ENCODE measurements around the gene ATG5. TPM values are rescaled to one million over a fixed set of nuclear protein-coding genes. Genes with fewer than 3 reads are reported as not detected.

ATG5 gene
- 54.0 and 59.0 TPM in 2 replicates for total RNA-seq

GRCh38 chr6:106325336-106326178 lies at the start of gene ATG5:
TSS of gene ATG5 (minus strand) at chr6:106325760. CDS start at chr6:106316208, 9,552 bp downstream.

GRCh38 chr6:106360410-106360988 lies 34.9 kb upstream of the ATG5 start, which contains the start of gene CRYBG1:
TSS of gene CRYBG1 (plus strand) at chr6:106360717. CDS start at chr6:106360909, 192 bp downstream.

Other genes with a start within 250 kb of the ATG5 start
- 3.3 and 3.4 TPM in 2 replicates for gene PRDM1, start 239.4 kb downstream of the ATG5 start, total RNA-seq
- 16.2 and 27.7 TPM in 2 replicates for gene CRYBG1, start 35.0 kb upstream of the ATG5 start, total RNA-seq

Data from uterine smooth muscle cell (primary cell).